Femur (tissue), 1 donor: ENCODE results near the gene ZNF69.
A peak's percentile ranks its signal among the peaks of the same experiment; 100 is the strongest.
"Not testable (repeated sequence)": the region's sequence is repeated elsewhere in the genome, so short reads cannot be mapped to it uniquely, and the experiment has no call there.

Experiments used
- DNase-seq: peaks from one replicate; pipeline ENCODE4 v3.0.0-alpha.2; 2017

ZNF69 gene

GRCh38 chr19:11902228-11902627 lies 14.6 kb downstream of the ZNF69 start:
- no peak for DNase-seq

DNA sequence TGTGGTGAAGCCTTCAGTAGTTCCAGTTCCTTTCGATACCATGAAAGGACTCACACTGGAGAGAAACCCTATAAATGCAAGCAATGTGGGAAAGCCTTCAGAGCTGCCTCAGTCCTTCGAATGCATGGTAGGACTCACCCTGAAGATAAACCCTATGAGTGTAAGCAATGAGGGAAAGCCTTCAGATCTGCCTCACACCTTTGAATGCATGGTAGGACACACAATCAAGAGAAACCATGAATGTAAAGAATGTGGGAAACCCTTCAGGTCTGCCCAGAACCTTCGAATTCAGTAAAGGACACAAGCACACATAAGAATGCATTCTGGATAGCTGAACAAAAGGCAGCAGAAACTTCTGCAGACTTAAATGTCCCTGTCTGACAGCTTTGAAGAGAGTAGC lies 18.3 kb downstream of the ZNF69 start:
- no peak for DNase-seq

- DNase-seq, result not testable (repeated sequence)
These were observed 24.4 kb downstream of the ZNF69 start for GRCh38 chr19:11911937-11912336.

GRCh38 chr19:11914417-11915051 lies 27.0 kb downstream of the ZNF69 start:
- DNase-seq, result not testable (repeated sequence)

DNA sequence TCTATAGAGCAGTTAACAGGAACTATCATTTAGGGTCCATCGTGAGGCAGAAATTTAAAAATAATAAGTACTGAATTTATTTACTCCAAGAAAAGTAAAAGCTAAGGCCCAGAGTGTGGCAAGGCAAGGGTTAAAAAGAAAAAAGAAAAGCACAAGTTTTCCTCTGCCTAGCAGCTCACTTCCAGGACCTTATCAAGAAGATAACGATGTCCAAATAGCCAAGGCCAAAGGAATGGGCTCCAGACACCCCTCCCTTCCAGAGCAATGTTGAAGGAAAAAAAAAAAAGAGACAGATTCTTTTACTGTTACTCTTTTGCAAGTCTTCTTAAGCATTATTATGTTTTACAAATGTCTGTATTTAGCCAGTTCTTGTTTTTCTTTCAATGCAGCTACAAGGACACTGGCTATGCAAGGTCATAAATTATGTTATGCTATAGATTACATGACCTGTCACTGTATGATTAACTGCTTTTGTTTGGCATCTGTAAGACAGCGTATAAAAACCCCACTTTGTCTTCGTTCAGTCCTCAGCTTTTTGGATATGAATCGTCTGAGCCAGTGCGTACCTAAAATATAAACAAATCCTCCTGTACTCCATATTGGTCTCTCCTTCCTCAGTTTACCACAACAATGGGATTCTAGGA lies 34.4 kb downstream of the ZNF69 start:
- DNase-seq, result no peak

- peak; percentile 96 for DNase-seq
These were observed 37.5 kb downstream of the ZNF69 start, which contains the start of gene ZNF700 for GRCh38 chr19:11924886-11925650. TSS of gene ZNF700 (plus strand) at chr19:11925107. CDS start at chr19:11925211, 104 bp downstream.

GRCh38 chr19:11925651-11926187 lies 38.1 kb downstream of the ZNF69 start:
- not testable (repeated sequence) for DNase-seq

- DNase-seq, result no peak
These were observed 39.6 kb downstream of the ZNF69 start for GRCh38 chr19:11927227-11927626.

DNA sequence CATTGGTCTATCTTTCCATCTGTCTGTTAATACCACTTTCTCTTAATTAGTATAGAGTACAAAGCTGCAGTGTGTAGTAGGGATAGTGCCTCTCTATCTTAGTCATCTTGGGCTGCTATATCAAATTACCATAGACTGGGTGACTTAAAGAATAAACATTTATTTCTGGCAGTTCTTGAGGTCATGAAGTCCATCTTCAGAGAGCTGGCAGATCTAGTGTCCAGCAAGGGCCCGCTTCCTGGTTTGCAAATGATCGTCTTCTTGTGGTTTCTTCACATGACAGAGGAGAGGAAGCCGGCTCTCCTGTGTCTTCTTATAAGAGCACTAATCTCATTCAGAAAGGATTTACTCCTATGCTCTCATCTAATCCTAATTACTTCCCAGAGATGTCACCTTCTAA lies 43.5 kb downstream of the ZNF69 start:
- DNase-seq, result no peak

GRCh38 chr19:11931513-11931912 lies 43.9 kb downstream of the ZNF69 start:
- DNase-seq, result no peak

- DNase-seq, result not testable (repeated sequence)
These were observed 48.2 kb downstream of the ZNF69 start for GRCh38 chr19:11935829-11936228.

DNA sequence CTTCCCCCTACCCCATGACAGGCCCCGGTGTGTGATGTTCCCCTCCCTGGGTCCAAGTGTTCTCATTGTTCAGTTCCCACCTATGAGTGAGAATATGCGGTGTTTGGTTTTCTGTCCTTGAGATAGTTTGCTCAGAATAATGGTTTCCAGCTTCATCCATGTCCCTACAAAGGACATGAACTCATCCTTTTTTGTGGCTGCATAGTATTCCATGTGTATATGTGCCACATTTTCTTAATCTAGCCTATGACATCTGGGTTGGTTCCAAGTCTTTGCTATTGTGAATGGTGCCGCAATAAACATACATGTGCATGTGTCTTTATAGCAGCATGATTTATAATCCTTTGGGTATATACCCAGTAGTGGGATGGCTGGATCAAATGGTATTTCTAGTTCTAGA lies 50.8 kb downstream of the ZNF69 start:
- not testable (repeated sequence) for DNase-seq

GRCh38 chr19:11941361-11941887 lies 53.8 kb downstream of the ZNF69 start:
- DNase-seq, result not testable (repeated sequence)

GRCh38 chr19:11942008-11942842 lies 54.6 kb downstream of the ZNF69 start:
- no peak for DNase-seq

DNA sequence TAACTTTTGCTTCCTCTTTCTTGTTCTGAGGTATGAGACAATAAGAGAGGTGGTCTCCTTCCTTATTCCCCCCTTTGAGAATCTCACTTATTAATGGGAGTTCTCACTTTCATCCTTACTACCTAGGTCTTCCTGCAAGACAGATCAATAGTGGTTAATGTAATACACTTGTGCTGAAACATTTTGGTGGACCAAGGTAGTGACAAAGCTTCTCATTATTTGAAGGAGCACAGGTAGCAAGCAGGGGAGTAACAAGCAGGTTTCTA lies 55.2 kb downstream of the ZNF69 start:
- no peak for DNase-seq

DNA sequence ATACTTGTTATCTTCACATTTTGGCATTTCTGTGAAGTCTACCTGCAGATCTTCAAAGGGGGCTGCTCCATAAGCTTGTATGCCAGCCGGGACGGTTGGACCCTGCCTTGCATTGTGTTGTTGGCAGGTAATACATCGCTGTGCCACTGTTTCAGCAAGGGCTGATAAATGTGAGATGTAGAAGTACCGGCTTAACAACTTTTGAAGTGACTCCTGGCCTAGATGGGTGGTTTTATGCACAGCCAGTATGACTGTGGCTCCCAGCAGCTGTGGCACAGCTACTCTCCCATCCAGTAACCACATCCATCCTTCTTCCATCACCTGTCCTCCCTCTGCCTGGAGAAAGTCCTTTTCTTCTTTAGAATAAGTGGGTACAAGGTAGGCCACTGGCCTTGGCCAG lies 57.1 kb downstream of the ZNF69 start:
- no peak for DNase-seq

GRCh38 chr19:11948646-11949045 lies 61.1 kb downstream of the ZNF69 start:
- no peak for DNase-seq

- no peak for DNase-seq
These were observed 61.6 kb downstream of the ZNF69 start for GRCh38 chr19:11949201-11949600.

DNA sequence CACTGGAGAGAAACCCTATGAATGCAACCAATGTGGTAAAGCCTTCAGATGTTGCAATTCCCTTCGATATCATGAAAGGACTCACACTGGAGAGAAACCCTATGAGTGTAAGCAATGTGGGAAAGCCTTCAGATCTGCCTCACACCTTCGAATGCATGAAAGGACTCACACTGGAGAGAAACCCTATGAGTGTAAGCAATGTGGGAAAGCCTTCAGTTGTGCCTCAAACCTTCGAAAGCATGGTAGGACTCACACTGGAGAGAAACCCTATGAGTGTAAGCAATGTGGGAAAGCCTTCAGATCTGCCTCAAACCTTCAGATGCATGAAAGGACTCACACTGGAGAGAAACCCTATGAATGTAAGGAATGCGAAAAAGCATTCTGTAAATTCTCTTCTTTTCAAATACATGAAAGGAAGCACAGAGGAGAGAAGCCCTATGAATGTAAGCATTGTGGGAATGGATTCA lies 62.1 kb downstream of the ZNF69 start:
- not testable (repeated sequence) for DNase-seq

DNA sequence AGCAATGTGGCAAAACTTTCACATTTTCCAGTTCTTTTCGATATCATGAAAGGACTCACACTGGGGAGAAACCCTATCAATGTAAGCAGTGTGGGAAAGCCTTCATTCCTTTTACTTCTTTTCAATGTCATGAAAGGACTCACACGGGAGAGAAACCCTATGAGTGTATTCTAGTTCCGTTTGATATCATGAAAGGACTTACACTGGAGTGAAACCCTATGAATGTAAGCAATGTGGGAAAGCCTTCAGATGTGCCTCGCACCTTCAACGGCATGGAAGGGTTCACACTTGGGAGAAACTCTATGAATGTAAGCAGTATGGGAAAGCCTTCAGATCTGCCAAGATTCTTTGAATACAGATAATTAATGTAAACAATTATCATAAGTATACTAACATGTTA lies 62.7 kb downstream of the ZNF69 start:
- DNase-seq, result no peak
